Raji (cell line): ENCODE results near the gene SUMO1.

ENCODE experiments used
- POLR2A ChIP-seq: IDR thresholded peaks from 2 replicates; pipeline ENCODE4 v1.6.1; 2011; ENCODE audit warnings: low read depth, low read length, control low read depth; ENCODE audit not compliant: insufficient read depth

SUMO1 gene

GRCh38 chr2:202238234-202239197, at the start of gene SUMO1:
SUMO1 (minus strand) TSS chr2:202238597; CDS start chr2:202238451, 146 bp downstream.
- TF ChIP-seq POLR2A = peak; percentile 92

GRCh38 chr2:202286595-202286994, 48.2 kb upstream of the SUMO1 start:
- TF ChIP-seq POLR2A = no peak

GRCh38 chr2:202278944-202279343, 40.5 kb upstream of the SUMO1 start:
- no peak for TF ChIP-seq POLR2A

DNA sequence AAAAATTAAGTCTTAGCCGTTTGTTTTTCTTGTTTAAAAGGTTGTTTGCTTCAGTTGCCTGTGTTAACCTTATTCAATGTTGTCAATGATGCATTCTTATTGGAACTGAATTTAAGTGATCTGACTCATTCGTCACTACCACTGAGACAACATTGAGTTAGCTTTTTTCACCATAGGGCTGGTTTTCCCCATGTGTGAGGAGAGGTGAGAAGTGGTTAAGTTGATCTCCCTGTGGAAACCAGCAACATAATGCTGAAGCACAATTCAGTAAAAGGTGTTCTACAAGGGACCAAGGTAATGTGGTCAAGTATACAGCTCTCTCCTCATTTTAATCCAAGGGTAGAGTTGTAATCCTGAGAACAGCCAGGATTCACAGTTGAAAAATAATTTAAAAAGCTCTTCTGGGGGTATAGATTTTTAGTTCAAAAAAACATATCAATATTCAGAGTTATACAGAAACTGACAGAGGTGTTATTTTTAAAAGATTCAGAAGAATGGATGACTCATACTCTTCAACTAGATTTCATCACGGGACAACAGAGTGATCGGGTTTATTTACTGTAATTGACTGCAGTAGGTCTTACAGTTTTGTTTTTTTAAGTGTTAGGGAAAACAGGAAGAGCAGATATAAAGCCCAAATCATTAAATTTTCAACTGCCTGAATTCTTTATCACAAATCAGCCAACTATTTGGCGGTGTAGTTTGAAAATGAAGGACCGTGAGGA, 39.8 kb upstream of the SUMO1 start:
- TF ChIP-seq POLR2A = no peak

DNA sequence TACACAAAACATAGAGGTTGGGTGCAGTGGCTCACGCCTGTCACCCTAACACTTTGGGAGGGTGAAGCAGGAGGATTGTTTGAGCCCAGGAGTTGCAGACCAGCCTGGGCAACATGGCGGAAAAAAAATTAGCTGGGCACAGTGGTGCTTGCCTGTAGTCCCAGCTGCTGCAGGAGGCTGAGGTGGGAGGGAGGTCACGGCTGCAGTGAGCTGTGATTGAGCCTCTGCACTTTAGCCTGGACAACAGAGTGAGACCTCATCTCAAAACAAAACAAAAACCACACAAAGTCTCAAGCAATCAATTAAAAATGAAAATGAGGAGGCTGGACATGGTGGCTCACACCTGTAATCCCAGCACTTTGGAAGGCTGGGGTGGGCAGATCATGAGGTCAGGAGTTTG, 32.1 kb upstream of the SUMO1 start:
- TF ChIP-seq POLR2A = no peak

DNA sequence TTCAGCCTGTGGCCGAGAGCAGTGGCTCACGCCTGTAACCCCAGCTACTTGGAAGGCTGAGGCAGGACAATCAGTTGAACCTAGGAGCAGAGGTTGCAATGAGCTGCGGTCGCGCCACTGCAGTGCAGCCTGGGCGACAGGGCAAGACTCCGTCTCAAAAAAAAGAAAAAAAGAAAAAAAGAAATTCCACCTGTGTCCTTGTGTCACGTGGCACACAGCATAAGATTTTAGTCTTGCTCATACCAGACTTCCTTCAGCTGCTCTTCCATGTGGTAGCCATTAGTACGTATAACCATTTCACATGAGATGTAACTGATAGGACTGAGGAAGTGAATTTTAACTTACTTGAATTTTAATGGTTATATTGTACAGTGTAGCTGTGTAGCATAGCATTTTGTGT, 31.2 kb upstream of the SUMO1 start:
- no peak for TF ChIP-seq POLR2A

GRCh38 chr2:202267495-202267894, 29.1 kb upstream of the SUMO1 start:
- TF ChIP-seq POLR2A = no peak

- TF ChIP-seq POLR2A = peak; percentile 98
These were observed 27.3 kb upstream of the SUMO1 start, which contains the start of gene NOP58 for GRCh38 chr2:202265467-202266277. NOP58 (plus strand) TSS chr2:202265763; CDS start chr2:202265942, 179 bp downstream.

DNA sequence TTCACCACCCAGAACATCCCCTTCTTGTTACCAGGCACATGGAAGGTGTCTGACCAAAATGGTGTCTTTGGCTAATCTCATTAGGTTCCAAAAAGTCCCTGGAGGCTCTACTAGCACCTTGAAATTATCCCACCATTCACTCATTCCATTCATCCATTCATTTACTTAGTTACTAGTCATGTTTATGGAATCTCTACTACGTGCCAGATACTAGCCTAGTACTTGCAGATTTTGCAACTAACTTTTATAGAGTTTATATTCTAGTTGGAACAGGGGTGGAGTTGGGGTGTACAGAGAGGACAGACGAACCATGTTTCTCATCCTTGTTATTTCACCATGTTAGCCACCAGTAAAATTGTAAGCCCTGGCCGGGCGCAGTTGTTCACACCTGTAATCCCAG, 23.1 kb upstream of the SUMO1 start:
- TF ChIP-seq POLR2A = no peak

DNA sequence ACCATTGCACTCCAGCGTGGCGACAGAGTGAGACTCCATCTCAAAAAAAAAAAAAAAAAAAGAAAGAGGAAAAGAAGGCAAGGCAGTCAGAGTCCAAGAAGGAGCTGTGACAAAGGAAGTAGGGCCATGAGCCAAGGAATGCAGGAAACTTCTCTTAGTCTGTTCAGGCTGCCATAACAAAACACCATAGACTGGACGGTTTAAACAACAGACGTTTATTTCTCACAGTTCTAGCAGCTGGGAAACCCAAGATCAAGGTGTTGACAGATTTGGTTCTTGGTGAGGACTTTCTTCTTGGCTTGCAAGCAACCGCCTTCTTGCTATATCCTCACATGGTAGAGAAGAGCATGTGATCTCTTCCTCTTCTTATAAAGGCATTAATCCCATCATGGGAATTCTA, 13.1 kb upstream of the SUMO1 start:
- no peak for TF ChIP-seq POLR2A

GRCh38 chr2:202249521-202250253, 11.3 kb upstream of the SUMO1 start:
- TF ChIP-seq POLR2A = no peak

DNA sequence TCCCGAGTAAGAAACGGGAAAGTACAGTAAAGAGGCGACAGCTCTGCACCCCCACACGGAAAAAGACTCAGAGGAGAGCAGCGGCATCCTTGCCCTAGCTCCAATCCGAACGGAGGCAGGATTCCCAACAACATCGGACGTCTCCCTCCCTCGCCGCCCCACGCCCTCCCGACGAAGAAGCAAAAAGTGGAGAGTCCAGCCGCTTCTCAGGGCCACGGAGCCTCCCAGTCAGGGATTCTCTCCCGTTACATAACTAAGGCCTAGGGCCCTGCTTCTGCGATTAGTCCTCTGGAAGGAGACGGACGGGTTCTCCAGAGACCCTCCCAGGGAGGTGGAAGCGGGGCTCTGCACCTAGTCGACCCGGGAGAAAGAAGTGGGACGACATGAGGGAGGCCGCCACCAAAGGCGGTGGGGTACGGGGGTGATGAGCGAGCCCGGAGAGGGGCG, 587 bp downstream of the SUMO1 start:
- no peak for TF ChIP-seq POLR2A

DNA sequence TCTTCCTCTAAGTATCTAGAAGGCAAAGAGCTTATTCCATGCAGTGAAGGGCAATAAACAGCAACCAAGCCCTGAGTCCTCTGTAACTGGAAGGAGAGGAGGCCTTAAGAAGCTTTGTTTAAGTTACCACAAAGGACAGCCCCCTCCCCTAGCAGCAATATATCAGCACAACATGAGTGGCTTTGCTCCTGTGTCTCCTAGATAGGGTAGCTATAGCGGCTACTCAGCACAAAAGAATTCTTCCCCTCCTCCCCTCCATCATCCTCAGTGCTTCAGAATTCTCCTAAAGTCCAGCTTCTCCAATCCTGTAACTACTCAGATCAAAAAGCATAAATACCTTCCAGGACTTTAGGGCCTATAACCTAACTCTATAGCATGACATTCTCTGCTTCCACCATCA, 16.5 kb downstream of the SUMO1 start:
- no peak for TF ChIP-seq POLR2A

GRCh38 chr2:202215179-202215578, 23.2 kb downstream of the SUMO1 start:
- no peak for TF ChIP-seq POLR2A
